A549 (cell line): ENCODE measurements around the gene FCRL6.

Experiments
- EHMT2 ChIP-seq: fragments of 200-600 bp; sonication (generic); IDR thresholded peaks from 2 replicates; pipeline ENCODE4 v1.6.1; 2016; ENCODE audit warnings: antibody characterized with exemption, low read depth, mild to moderate bottlenecking, moderate library complexity
- RAD21 ChIP-seq, 2 experiments: fragments of >200 bp in 1 of 2; sonication (Bioruptor Twin) in 1 of 2; formaldehyde crosslinking in 1 of 2; IDR thresholded peaks in 1 of 2; conservative IDR thresholded peaks in 1 of 2; 2 replicates in 1 of 2; 3 replicates in 1 of 2; pipeline ENCODE4 v1.6.1; 2012 to 2018; ENCODE audit warnings: inconsistent platforms in 1 of 2
- TF ChIP-seq, protein P1 (sequence below): fragments of 150-350 bp; IDR thresholded peaks from 2 replicates; pipeline ENCODE4 v1.6.1; 2014; ENCODE audit warnings: low read depth, mild to moderate bottlenecking, low read length

DNA sequence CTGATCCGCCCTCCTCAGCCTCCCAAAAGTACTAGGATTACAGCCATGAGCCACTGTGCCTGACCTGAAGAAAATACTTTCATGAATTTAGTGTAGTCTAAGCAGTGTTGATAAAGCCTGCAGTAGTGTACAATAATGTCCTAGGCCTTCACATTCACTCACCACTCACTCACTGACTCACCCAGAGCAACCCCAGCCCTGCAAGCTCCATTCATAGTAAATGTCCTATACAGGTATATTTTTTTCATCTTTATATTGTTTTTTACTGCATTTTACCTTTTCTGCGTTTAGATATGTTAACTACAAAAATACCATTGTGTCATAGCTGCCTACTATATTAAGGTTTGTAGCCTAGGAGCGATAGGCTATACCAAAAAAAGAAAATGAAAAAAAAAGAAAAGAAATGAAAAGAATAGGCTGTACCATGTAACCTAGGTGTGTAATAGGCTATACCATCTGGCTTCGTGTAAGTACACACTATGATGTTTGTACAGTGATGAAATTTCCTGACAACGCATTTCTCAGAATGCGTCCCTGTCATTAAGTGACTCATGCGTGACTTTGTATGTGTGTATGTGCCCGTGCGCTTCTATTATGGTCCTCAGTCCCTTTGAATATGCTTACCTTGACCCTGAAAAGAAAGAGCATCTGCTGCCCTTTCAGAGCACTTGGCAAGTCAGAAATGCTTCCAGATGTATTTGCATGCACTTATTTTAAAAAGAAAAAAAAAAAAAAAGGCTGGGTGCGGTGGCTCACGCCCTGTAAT, 15.3 kb downstream of the FCRL6 start:
- no peak for TF ChIP-seq EHMT2
- no peak for TF ChIP-seq RAD21 (conservative IDR thresholded peaks at IDR 0.05 in 1 of 2, IDR thresholded peaks at IDR 0.05 in 1 of 2)
- TF ChIP-seq, protein P1, sequence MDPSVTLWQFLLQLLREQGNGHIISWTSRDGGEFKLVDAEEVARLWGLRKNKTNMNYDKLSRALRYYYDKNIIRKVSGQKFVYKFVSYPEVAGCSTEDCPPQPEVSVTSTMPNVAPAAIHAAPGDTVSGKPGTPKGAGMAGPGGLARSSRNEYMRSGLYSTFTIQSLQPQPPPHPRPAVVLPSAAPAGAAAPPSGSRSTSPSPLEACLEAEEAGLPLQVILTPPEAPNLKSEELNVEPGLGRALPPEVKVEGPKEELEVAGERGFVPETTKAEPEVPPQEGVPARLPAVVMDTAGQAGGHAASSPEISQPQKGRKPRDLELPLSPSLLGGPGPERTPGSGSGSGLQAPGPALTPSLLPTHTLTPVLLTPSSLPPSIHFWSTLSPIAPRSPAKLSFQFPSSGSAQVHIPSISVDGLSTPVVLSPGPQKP, result no peak
